SJCRH30 (cell line): ENCODE measurements around the gene COL27A1. TPM values are rescaled to one million over a fixed set of nuclear protein-coding genes. Genes with fewer than 3 reads are reported as not detected.

Experiments
- DNase-seq, 2 experiments: peaks; one replicate each; pipeline ENCODE4 v3.0.0-alpha.2; 2015 to 2020
- H3K27ac ChIP-seq: fragments of 250-450 bp; sonication (Bioruptor Pico); 2 replicates; pipeline ENCODE4 v1.5.1; 2020; ENCODE audit warnings: mild to moderate bottlenecking, moderate library complexity
- H3K27me3 ChIP-seq: fragments of 250-450 bp; sonication (Bioruptor Pico); 2 replicates; pipeline ENCODE4 v1.5.1; 2020; ENCODE audit warnings: mild to moderate bottlenecking, moderate library complexity
- H3K36me3 ChIP-seq: fragments of 250-450 bp; sonication (Bioruptor Pico); 2 replicates; pipeline ENCODE4 v1.5.1; 2020; ENCODE audit warnings: mild to moderate bottlenecking, moderate library complexity
- H3K4me1 ChIP-seq: fragments of 250-450 bp; sonication (Bioruptor Pico); 2 replicates; pipeline ENCODE4 v1.5.1; 2020; ENCODE audit warnings: mild to moderate bottlenecking, moderate library complexity
- H3K4me3 ChIP-seq: fragments of 250-450 bp; sonication (Bioruptor Pico); 2 replicates; pipeline ENCODE4 v1.5.1; 2020; ENCODE audit warnings: mild to moderate bottlenecking, moderate library complexity
- H3K9me3 ChIP-seq: fragments of 250-450 bp; sonication (Bioruptor Pico); replicated peaks from 2 replicates; pipeline ENCODE4 v1.5.1; 2020; ENCODE audit warnings: mild to moderate bottlenecking, moderate library complexity
- total RNA-seq: library from RNA; depleted of rRNA; stranded (reverse); fragments of >200 nt; shearing (Covaris generic); gene quantifications from 2 replicates; pipeline ENCODE4 v1.2.3, GENCODE V29; 2014

COL27A1 gene
- total RNA-seq, 1 experiment from 2014 or later, result 18.6 TPM

GRCh38 chr9:114176624-114177291 lies 21.4 kb downstream of the COL27A1 start:
- peaks cover 4% of the 10 kb centered on the region; the same call in 1 of the 2 replicates for H3K36me3 ChIP-seq
- DNase-seq, result no peak
- peaks cover 31% of the 10 kb centered on the region for H3K4me1 ChIP-seq
- no peaks in the 10 kb centered on the region for H3K27me3 ChIP-seq
- no peak overlapping the region for H3K4me3 ChIP-seq
- no peak overlapping the region for H3K27ac ChIP-seq
- H3K9me3 ChIP-seq, result no peaks in the 10 kb centered on the region

- Histone ChIP-seq H3K36me3 (peaks cover 4% of the 10 kb centered on the region; the same call in 1 of the 2 replicates), H3K4me1 (peaks cover 31% of the 10 kb centered on the region), H3K27ac (no peak overlapping the region), H3K27me3 (no peaks in the 10 kb centered on the region), H3K4me3 (no peak overlapping the region), H3K9me3 (no peaks in the 10 kb centered on the region)
- peak in 1 of 2 experiments; percentile 51 for DNase-seq
These were observed 22.2 kb downstream of the COL27A1 start for GRCh38 chr9:114177423-114178064.

GRCh38 chr9:114178076-114178475 lies 22.7 kb downstream of the COL27A1 start:
- Histone ChIP-seq H3K27me3 (no peaks in the 10 kb centered on the region), H3K36me3 (peaks cover 6% of the 10 kb centered on the region; the same call in 1 of the 2 replicates), H3K27ac (no peak overlapping the region), H3K9me3 (no peaks in the 10 kb centered on the region), H3K4me1 (peaks cover 31% of the 10 kb centered on the region), H3K4me3 (no peak overlapping the region)
- DNase-seq, result no peak

- H3K4me3 ChIP-seq, result no peak overlapping the region
- no peaks in the 10 kb centered on the region for H3K9me3 ChIP-seq
- peaks cover 6% of the 10 kb centered on the region; the same call in 1 of the 2 replicates for H3K36me3 ChIP-seq
- H3K4me1 ChIP-seq, result peaks cover 31% of the 10 kb centered on the region
- H3K27ac ChIP-seq, result no peak overlapping the region
- no peaks in the 10 kb centered on the region for H3K27me3 ChIP-seq
- DNase-seq, result no peak
These were observed 23.6 kb downstream of the COL27A1 start for GRCh38 chr9:114178756-114179450.

- Histone ChIP-seq H3K27me3 (no peaks in the 10 kb centered on the region), H3K4me3 (no peak overlapping the region), H3K27ac (no peak overlapping the region), H3K36me3 (peaks cover 6% of the 10 kb centered on the region; the same call in 1 of the 2 replicates), H3K4me1 (peaks cover 36% of the 10 kb centered on the region), H3K9me3 (no peaks in the 10 kb centered on the region)
- DNase-seq, result no peak
These were observed 24.2 kb downstream of the COL27A1 start for GRCh38 chr9:114179516-114179915.

- H3K4me3 ChIP-seq, result no peak overlapping the region
These were observed 25.6 kb downstream of the COL27A1 start for GRCh38 chr9:114180696-114181606.

GRCh38 chr9:114181607-114182409 lies 26.5 kb downstream of the COL27A1 start:
- Histone ChIP-seq H3K9me3 (no peaks in the 10 kb centered on the region), H3K36me3 (peaks cover 14% of the 10 kb centered on the region; the same call in 1 of the 2 replicates), H3K27me3 (no peaks in the 10 kb centered on the region), H3K27ac (no peak overlapping the region), H3K4me3 (no peak overlapping the region), H3K4me1 (peaks cover 20% of the 10 kb centered on the region)
- no peak for DNase-seq

More at GRCh38 chr9:114180696-114181606, 25.6 kb downstream of the COL27A1 start:
- Histone ChIP-seq H3K9me3 (no peaks in the 10 kb centered on the region), H3K27me3 (no peaks in the 10 kb centered on the region), H3K4me1 (peaks cover 23% of the 10 kb centered on the region), H3K36me3 (peaks cover 14% of the 10 kb centered on the region; the same call in 1 of the 2 replicates), H3K27ac (no peak overlapping the region)
- DNase-seq, result no peak

- peaks cover 9% of the 10 kb centered on the region for H3K4me1 ChIP-seq
- no peaks in the 10 kb centered on the region for H3K9me3 ChIP-seq
- DNase-seq, result no peak
These were observed 27.7 kb downstream of the COL27A1 start for GRCh38 chr9:114183006-114183405.

GRCh38 chr9:114184071-114184470 lies 28.7 kb downstream of the COL27A1 start:
- DNase-seq, result no peak
- Histone ChIP-seq H3K4me1 (peaks cover 7% of the 10 kb centered on the region; the same call in 1 of the 2 replicates), H3K36me3 (peaks cover 22% of the 10 kb centered on the region), H3K9me3 (no peaks in the 10 kb centered on the region), H3K27ac (no peak overlapping the region), H3K27me3 (no peaks in the 10 kb centered on the region), H3K4me3 (no peak overlapping the region)

More at GRCh38 chr9:114183006-114183405, 27.7 kb downstream of the COL27A1 start:
- Histone ChIP-seq H3K36me3 (peaks cover 20% of the 10 kb centered on the region), H3K27ac (no peak overlapping the region), H3K27me3 (no peaks in the 10 kb centered on the region), H3K4me3 (no peak overlapping the region)

GRCh38 chr9:114184866-114185265 lies 29.5 kb downstream of the COL27A1 start:
- H3K36me3 ChIP-seq, result peaks cover 30% of the 10 kb centered on the region
- H3K27me3 ChIP-seq, result no peaks in the 10 kb centered on the region
- H3K27ac ChIP-seq, result no peak overlapping the region
- DNase-seq, result no peak
- peaks cover 3% of the 10 kb centered on the region; the same call in 1 of the 2 replicates for H3K9me3 ChIP-seq
- H3K4me1 ChIP-seq, result peaks cover 7% of the 10 kb centered on the region; the same call in 1 of the 2 replicates
- no peak overlapping the region for H3K4me3 ChIP-seq

- H3K4me3 ChIP-seq, result no peak overlapping the region
- peaks cover 7% of the 10 kb centered on the region; the same call in 1 of the 2 replicates for H3K4me1 ChIP-seq
- no peaks in the 10 kb centered on the region for H3K27me3 ChIP-seq
These were observed 30.5 kb downstream of the COL27A1 start for GRCh38 chr9:114185570-114186490.

GRCh38 chr9:114186605-114187289 lies 31.4 kb downstream of the COL27A1 start:
- no peak for DNase-seq

More at GRCh38 chr9:114185570-114186490, 30.5 kb downstream of the COL27A1 start:
- Histone ChIP-seq H3K36me3 (peaks cover 38% of the 10 kb centered on the region), H3K27ac (no peak overlapping the region), H3K9me3 (peaks cover 4% of the 10 kb centered on the region; the same call in 1 of the 2 replicates)
- DNase-seq, result no peak

More at GRCh38 chr9:114186605-114187289, 31.4 kb downstream of the COL27A1 start:
- H3K27ac ChIP-seq, result no peak overlapping the region
- H3K4me3 ChIP-seq, result no peak overlapping the region
- H3K36me3 ChIP-seq, result peaks cover 44% of the 10 kb centered on the region
- H3K4me1 ChIP-seq, result peaks cover 4% of the 10 kb centered on the region; the same call in 1 of the 2 replicates
- no peaks in the 10 kb centered on the region for H3K27me3 ChIP-seq
- H3K9me3 ChIP-seq, result peaks cover 8% of the 10 kb centered on the region
